Stimulated activated CD8-positive, alpha-beta memory T cell treated with anti-CD3 and anti-CD28 coated beads, Interleukin-15, amount 100 ng/mL, for 48 hours (primary cell): ENCODE measurements around the gene KLF2.

Experiments
- DNase-seq, 2 donors: peaks; one replicate each; pipeline ENCODE4 v3.0.0-alpha.2; 2020; ENCODE audit warnings: low read depth in 2 of 2

The KLF2 gene

DNA sequence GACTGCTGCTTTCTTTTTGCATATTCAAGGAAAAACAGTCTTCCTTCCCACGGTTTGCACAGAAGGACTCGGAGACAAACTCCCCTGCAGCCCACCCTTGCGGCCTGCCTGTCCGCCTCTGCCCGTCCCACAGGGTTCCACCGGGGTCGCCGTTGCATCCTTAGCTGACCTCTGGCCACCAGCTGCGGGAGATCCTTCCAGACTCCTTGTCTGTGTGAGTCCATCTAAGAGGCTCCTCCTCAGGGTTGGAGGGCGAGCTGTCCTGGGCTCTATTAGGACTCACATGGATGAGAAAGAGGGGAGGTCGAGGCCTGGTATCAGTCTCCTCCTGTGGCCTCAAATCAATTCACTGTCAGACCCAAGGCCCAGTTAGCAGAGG lies 39.2 kb downstream of the KLF2 start:
- no peak for DNase-seq

DNA sequence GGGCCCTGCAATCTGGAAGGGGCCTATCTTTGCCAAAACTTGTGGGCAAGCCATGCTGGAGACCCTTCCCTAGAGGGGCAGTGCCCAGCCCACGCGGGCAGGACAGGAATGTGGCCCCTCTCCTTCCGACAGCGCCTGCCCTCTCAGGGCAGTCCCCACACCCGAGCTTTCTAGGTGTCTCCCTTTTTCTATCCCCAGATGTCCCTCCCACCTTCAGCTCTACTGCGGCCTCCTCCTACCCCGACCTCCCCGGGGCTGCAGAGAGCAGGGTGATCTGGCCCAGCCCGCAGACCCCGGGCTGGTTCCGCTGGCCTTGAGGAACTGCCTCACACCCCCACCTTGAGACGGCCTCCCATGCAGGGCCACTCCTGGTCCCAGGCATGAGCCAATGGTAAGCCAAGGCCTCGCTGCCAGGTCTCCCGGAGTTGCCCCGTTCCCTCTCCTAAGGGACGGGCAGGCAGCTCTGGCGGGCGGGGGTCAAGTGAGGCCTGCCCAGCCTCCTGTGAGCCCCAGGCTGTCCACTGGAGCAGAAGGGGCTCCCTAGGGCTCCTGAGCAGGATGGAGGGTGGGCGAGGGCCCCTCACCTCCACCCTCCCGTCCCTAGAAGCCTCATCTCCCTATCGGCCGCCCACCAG lies 39.7 kb downstream of the KLF2 start:
- no peak for DNase-seq

DNA sequence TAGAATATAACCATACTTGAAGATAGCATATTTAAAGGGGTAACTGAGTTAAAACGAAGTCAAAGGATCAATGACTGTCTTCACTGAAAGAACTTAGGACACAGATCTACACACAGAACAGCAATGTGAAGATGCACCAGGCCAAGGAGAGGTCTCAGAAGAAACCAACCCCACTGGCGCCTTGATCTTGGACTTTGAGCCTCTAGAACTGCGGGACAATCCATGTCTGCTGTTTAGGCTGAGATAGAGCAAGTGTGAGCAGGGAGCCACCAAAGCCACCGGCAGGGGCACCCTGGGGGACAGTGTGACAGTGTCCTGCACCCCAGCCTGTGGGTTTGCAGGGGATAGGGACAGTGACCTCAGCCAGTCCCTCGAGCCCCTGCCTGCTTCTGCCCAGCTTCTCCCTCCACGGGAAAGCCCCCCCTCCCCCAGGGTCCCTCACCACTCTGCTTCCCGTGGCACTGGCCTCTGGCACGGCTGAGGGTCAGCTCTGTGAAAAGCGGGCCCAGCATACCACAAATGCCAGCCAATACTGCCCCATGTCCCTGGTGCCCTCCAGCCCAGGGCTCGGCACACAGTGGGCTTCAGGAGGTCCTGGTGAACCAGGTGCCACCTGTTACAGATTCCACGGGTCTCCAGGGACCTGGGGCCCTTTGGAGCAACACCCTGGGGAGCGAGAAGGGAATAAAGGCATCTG lies 40.8 kb downstream of the KLF2 start:
- DNase-seq: no peak

DNA sequence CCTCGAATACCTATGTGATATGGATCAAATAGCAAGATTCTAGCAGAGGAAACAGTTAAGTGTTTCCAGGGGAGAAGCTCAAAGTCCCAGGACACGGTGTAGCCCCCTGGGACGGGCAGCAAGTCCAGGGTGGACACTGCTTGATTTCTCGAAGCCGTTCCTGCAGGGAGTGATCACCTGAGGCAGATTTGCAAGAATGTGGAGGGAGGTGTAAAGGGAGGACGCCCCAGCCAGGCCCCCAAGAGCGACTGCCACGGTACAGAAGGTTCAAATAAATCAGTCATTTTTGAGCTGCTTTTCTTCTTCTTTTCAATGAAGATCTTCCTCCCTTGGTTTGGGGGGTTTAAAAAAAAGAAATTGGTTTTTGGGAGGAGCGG lies 41.4 kb downstream of the KLF2 start:
- no peak for DNase-seq

DNA sequence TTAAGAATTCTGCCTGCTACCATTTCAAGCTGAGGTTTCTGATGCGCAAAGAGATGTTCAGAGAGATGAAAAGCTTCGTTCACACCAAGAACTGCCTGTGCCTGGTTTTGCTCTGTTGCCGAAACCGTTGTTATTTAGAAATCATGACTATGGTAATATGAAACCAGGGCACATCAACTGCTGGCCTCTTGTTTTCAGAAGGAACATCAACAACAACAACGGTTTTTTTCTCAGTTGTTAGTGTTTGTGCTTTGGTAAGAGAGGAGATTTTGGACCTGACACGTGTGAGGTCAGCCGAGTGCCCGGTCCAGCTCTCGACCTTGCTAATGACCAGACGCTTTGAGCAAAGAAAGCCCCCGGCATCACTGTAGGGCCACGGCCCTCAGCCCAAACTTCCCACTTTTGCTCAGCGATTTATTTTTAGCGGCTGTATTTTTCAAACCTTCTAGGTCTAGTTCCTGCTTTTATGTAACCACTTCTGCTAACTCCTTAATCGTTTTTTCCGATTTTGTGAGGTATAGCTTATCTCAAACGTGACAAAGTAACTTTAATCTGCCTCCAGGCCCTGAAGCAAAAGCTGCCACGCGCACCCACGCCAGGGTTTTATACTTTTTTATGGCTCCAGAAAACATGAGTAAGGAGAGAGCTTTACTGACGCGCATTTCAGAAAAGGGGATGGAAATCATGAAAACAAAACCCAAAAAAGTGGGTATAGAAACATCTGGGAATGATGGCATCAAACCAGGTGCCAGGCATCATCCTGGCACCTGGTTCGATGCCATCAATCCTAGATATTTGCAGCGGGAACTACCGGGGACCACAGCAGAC lies 42.0 kb downstream of the KLF2 start:
- no peak for DNase-seq

DNA sequence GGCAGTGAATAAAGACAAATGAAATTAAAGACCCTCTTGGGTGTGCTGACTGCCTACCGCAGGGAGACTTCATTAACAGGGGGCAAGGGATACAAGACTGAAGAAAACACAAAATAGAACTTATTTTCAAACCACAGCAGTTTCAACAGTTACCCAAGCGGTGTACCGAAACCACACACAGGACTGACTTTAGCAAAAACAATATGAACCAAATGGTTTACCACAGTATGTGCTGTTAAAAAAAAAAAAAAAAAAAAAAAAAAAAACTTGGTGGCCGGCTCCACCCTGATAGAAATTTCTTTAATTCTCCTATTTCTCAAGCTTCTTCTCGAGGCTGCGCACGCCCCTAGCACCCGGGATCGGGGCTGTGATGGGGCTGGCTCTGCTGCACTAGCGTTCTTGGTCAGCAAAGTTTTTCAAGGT lies 42.6 kb downstream of the KLF2 start:
- no peak for DNase-seq

DNA sequence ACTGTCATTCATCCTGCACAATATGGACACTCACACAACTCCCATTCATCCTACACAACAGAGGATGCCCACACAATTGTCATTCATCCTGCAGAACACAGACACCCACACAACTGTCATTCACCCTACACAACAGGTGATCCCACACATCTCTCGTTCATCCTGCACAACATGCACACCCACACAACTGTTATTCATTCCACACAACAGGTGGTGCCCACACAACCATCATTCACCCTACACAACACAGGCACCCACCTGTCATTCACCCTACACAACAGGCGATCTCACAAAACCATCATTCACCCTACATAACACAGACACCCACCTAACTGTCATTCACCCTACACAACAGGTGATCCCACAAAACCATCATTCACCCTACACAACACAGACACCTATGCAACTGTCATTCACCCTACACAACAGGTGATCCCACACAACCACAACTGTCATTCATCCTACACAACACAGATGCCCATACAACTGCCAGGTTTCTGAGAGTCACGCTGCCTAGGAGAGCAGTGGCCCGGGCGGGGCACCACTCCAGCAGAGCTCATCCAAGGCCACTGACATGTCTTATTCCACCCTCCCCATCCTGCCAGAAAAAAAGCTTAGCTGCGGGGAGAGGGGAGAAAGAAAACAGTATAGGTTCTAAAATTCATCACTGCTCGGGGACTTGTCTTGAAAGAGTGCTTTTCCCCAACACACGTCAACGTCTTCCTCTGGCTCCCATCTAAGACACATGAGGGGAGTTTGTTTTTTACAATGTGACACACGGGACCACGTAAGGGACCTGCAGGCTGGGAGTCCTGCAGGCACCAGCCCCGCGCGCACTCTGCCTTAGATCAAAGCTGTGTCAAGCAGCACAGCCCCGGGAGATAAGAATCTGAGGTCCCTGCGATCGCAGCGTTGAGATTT lies 44.0 kb downstream of the KLF2 start:
- DNase-seq: no peak

DNA sequence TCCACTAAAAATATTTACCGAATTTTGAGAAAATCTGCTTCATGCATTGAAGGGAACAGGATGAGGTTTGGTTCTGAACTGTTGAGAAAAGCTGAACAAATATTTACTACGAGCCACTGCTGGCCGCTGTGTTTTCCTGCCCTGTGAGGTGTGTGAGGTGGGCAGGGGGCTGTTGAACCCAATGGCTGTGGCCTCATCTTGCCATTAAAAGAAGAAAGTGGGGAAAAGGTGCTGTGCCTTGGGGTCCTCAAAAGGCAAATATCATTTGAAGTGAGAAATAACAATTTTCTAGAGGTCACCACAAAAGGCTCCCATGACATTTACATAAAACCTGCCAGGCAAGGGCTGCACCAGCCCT lies 44.7 kb downstream of the KLF2 start:
- no peak for DNase-seq

DNA sequence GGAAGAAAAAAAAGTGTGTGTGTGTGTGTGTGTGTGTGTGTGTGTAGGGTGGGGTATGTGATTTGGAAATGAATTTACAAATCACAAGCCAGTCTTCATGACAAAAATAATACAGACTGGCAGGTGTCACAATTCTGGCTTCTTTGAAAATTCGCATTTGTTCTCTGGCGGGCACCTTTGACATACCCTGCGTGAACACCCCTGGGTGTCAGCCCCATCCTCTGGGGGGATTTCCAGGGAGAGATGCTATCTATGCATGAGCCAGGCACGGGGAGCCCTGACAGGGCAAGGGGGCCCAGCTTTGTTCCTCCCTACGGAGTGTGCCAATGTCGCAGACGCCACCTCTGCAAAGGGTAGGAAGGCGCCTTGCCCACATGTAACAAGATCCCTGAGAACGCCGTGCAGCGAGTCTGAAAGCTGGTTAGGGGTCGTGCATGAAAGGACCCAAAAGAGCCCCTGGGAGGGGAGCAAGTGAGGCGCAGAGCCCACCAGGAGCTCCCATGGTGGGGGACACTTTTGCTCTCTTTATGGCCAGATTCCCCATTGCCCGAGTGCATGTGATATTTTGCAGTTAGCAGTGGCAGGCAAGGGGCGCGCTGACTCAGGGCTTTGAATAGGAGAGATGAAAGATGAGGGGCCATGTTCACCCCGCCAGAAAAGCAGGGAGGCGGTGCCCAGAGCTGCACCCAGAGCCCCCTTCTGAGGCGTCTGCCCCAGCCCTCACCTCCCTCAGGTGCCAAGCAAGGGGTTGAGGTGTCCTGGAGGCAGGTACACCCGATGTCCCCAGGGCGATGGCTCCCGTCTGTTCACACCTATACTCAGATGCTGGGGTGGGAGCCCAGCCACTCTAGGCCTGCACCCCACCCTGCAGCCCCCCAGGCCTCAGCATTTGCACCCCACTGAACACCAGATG lies 45.3 kb downstream of the KLF2 start:
- no peak for DNase-seq

DNA sequence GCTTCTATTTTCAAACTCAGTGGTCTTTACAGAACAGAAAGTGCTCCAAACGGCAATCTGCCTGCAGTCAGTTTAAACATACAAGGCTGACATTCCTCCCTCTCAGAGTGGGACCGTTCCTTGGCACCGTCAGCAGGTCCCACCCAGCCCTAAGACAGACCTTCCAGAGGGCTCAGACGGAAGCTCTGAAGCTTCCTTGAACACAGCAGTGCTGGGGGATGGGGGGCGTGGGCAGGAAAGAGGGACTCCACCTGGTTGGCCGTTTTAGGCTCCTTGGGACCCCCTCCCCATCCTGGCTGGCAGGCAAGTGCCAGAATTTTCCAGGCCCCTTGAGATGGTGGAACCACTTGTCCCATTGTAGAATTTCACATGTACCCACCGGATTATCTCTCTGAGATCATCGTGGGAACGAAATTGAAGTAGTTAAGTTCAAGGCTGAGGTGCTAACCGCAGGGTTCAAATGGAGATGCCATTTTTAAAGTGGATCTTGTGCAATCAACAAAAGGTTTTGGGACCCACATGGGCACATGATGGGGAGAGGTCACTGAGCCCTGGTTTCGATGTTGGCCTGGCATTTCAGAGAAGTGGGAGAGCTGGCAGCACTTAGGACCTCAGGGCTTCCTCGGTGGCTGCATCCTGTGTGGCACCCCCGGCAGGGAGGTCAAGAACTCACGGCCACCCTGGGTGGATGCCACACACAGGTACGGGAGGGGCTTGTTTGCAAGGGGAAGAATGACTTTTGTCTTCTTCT lies 46.2 kb downstream of the KLF2 start:
- DNase-seq: no peak

DNA sequence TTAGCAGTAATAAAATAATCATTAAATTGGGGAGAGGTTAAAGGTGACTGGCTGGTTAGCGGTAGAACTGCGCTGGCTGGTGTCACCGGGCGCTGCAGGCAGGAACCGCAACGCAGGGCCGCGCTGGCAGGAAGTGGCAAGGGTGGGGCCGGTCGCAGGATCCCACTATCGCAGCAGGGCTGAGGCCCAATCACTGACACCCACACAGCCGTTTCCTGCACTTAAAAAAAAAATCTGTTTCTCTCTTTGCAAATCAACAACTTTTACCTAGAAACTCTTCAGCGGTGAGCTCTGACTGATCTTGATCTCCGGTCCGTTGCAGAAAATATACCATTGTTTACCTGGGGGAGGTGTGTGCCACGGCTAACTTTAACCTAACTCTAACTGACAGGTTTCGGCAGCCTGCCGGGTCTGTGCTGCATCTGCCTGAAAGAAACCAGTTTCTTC lies 46.9 kb downstream of the KLF2 start:
- DNase-seq: peak; percentile 83 to 85

DNA sequence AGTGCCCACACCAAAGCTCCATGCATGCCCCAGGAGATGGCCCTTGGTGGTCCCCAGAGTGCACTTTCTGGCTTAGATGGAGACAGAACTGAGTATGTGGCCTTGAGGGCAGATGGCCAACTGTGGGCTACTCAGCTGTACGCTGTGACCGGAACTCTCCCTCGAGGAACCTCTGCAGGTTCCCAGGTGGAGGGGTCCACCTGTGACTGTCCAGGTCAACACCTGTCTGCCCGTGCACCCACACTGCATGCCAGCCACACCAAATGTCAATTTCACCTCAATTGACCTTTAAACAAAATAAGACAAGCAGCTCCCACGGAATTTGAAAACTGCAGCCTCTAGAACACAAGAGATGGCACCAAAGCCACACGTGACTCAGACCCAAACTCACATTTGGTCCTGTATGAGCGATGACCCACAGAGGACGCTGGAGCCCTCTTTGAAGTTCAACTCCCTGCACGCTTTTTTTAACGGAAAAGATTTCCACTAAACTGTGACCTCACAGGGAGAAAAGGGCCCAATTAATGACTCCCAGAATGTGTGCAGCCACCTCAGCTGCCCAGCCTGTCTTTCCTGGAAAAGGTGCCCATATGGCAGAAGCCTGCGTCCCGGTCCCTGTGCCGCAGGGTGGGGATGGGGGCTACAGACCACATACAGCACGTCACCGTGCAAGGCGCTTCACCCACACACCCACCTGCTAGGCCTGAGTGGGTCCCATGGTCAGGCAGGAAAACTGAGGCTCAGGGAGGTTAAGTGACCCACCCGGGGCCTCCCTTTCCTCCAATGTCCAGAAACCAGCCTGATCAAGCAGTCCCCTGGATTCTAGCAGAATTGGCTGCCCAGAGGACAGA lies 47.7 kb downstream of the KLF2 start:
- DNase-seq: no peak

DNA sequence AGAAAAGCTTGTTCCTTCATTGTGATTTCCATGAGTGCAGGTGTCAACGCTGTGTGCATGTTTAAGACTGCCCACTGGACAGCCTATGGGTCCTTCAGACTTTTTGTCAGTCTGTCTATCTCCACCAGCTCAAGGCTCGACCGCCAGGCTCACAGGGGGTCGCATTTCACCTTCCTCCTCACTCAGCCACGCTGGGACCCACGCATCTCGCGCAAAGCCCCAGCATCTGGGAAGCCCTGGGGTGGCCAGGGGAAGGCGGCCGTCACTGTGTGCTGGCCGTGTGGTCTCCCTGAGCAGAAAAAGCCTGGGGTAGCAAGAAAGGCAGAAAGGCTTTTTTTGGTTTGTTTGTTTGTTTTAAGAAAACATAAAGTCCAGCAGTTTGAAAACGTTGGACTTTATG lies 48.5 kb downstream of the KLF2 start:
- DNase-seq: no peak

DNA sequence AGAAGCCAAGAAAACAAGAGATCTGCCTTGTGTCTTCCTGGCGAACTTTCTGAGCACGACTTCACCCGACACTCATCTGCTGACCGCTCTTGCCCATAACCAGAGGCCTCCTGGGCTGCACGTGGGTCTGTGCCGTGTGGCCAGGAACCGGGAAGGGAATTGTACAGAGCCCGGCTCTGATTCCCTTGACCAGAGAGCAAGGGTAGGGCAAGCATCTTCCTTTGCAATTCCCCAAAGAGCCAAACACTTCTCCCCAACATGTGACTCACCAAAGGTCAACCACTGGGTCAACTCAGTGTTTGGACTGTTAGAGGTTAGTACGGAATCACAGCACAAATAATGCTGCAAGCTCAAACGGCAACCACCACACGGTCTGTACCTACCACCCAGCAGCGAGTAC lies 48.9 kb downstream of the KLF2 start:
- DNase-seq: no peak

DNA sequence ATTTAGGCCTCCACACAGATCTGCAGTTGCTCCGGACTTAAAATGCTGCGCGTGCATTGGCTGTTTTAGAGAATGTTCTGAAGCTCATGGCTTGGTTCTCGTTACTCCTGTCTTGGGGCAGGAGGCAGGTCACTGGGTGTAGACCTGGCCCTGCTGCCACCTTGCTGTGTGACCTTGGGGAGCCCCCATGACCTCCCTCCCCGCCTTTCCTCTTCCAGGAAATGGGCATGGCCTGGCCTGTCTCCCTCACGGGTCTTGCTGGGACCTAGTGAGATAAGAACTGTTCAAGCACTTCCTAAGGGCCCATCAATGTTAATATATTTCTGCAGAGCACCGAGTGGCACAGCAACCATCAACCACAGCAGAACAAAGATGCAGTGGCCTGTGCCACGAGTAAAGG lies 49.4 kb downstream of the KLF2 start:
- DNase-seq: no peak

DNA sequence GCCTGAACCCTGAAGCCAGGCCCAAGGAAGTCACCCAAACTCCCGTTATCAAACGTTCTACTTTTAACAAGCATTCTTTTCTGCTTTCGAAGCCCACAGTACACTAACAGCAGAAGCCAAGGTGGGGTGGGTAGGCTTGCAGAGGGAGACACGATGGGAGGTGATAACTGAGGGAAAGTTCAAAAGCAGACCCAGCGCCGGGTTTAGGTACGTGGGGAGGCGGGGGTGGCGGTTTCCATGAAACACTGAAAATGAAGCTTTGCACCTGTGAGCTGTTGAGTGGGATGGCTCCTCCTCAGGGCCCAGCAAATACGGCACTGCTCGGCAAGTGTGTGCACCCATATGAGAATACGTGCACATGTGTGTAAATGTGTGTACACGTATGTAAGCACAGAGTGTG lies 49.8 kb downstream of the KLF2 start:
- DNase-seq: no peak

DNA sequence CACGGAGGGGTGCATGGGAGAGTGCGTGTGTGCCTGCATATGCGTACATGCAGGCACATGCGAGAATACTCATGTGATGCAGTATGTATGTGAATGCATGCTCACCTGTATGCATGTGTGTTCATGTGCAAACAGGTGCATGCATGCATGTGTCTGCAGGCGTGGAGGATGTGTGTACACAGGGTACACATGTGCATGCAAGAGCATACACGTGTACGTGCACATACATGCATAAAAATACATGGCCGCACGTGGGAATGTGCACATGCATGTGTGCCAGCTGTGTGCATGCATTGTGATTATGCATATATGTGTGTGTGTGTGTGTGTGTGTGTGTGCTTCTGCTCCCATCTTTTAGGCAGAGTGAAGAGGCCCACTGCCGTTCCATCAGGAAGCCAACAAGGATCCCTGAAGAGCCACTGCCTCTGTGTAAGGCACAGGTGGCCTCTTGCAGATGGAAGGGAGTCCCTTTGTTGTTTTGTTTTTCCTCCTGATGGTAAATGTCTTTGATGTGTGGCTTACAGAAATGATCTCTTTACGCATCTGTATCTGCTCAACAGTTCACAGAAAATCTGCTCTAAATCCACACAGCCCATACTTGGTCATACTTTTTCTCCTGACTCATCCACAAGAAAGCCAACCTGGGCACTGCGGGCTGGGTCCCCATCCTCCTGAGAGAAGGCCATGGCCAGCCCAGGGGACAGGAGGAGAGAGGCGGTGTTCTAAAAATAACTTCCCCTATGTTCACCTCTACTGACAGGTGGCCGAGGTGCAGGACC lies 50.7 kb downstream of the KLF2 start:
- DNase-seq: no peak

DNA sequence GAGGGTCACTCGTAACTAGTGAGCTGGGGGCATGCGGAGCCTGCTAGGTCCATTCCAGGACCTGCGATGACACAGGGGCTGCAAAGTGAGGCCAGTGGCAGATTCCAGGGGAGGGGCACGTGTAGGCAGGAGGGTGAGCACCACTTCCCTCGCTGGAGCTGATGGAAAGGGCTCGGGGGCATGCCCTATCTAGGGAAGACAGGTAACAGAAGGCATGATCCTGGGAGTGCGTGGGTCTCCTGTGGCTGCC lies 51.2 kb downstream of the KLF2 start:
- no peak for DNase-seq

DNA sequence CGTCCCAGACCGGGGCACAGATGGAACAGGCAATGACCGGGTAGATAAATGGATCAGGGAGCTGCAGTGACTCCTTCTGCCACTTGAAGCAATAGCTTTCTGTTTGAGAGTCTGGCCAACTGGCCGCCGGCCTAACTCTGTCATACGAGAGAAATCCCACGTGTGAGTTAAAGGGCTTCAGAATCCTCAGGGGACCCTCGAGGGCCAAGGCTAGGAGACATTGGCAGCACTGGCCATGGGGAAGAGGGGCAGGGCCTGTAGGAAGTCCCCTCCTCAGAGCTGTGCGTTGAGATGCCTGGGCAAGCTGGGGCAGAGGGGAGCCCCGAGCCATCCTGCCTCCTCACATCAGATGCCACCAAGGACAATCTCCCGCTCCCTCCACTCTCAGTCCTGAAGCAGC lies 51.6 kb downstream of the KLF2 start:
- no peak for DNase-seq
